HT-29 (cell line): ENCODE data around the gene MRM1. TPM values are rescaled to one million over a fixed set of nuclear protein-coding genes. Genes with fewer than 3 reads are reported as not detected.

Experiments
- DNase-seq: peaks from one replicate; pipeline ENCODE4 v3.0.0-alpha.2; 2015; ENCODE audit warnings: low spot score
- total RNA-seq: library from RNA; depleted of rRNA; stranded (reverse); fragments of >200 nt; shearing (Covaris generic); gene quantifications from 2 replicates; pipeline ENCODE4 v1.2.3, GENCODE V29; 2014; rRNA removed

Gene MRM1
- total RNA-seq, 1 experiment from 2014 or later = 28.3 TPM

GRCh38 chr17:36631022-36631421 lies 29.6 kb downstream of the MRM1 start:
- DNase-seq = no peak

GRCh38 chr17:36632916-36633771 lies 31.8 kb downstream of the MRM1 start:
- DNase-seq = no peak

GRCh38 chr17:36640346-36640745 lies 39.0 kb downstream of the MRM1 start:
- no peak for DNase-seq

GRCh38 chr17:36640836-36641235 lies 39.5 kb downstream of the MRM1 start:
- DNase-seq = no peak

GRCh38 chr17:36641331-36641876 lies 40.0 kb downstream of the MRM1 start:
- DNase-seq = no peak

- DNase-seq = no peak
Observed at GRCh38 chr17:36641877-36642845, 40.8 kb downstream of the MRM1 start.

GRCh38 chr17:36643086-36643685 lies 41.8 kb downstream of the MRM1 start:
- no peak for DNase-seq

GRCh38 chr17:36645422-36645821 lies 44.0 kb downstream of the MRM1 start:
- no peak for DNase-seq

- DNase-seq = no peak
Observed at GRCh38 chr17:36647636-36648035, 46.3 kb downstream of the MRM1 start.

- DNase-seq = no peak
Observed at GRCh38 chr17:36650096-36650775, 48.9 kb downstream of the MRM1 start.

- no peak for DNase-seq
Observed at GRCh38 chr17:36653374-36653773, 52.0 kb downstream of the MRM1 start.

GRCh38 chr17:36653856-36654255 lies 52.5 kb downstream of the MRM1 start:
- no peak for DNase-seq

- DNase-seq = no peak
Observed at GRCh38 chr17:36655726-36656125, 54.3 kb downstream of the MRM1 start.

GRCh38 chr17:36657390-36657762 lies 56.0 kb downstream of the MRM1 start:
- no peak for DNase-seq

- no peak for DNase-seq
Observed at GRCh38 chr17:36657763-36658490, 56.5 kb downstream of the MRM1 start.

Other genes starting within 250 kb of the MRM1 start
- not detected in 2 replicates for gene TBC1D3H, start 213.1 kb upstream of the MRM1 start, total RNA-seq
- gene ZNHIT3, start 114.9 kb upstream of the MRM1 start, total RNA-seq = 37.2 and 37.9 TPM in 2 replicates
- gene MYO19, start 66.7 kb upstream of the MRM1 start, total RNA-seq = 398 and 436 TPM in 2 replicates
- gene PIGW, start 66.6 kb upstream of the MRM1 start, total RNA-seq = 25.7 and 25.9 TPM in 2 replicates
- 54.1 and 55.1 TPM in 2 replicates for gene GGNBP2, start 56.7 kb upstream of the MRM1 start, total RNA-seq
- gene DHRS11, start 9.7 kb upstream of the MRM1 start, total RNA-seq = 124 TPM in 2 replicates